K562 (cell line): ENCODE results near the gene AKAP3.

ENCODE experiments used
- EGR1 ChIP-seq: fragments of 450-650 bp; conservative IDR thresholded peaks from 2 replicates; pipeline ENCODE4 v1.6.1; 2017; ENCODE audit warnings: mild to moderate bottlenecking
- ETV6 ChIP-seq, 3 experiments: fragments of 150-350 bp in 1 of 3; sonication (generic) in 1 of 3; formaldehyde crosslinking in 1 of 3; IDR thresholded peaks; 2 replicates each; pipeline versions ENCODE4 v1.6.1 to v1.8.0; 2014 to 2022; ENCODE audit warnings: borderline replicate concordance in 2 of 3, low read depth in 2 of 3, antibody characterized with exemption in 1 of 3, low read length in 1 of 3, mild to moderate bottlenecking in 1 of 3, missing genetic modification reagents in 1 of 3
- NR2C2 ChIP-seq, 2 experiments: fragments of 200-800 bp in 1 of 2; sonication (Bioruptor generic) in 1 of 2; sonication (generic) in 1 of 2; formaldehyde crosslinking in 1 of 2; IDR thresholded peaks; 2 replicates each; pipeline versions ENCODE4 v1.6.1 to v1.8.0; 2016 to 2022; ENCODE audit warnings: mild to moderate bottlenecking in 1 of 2, missing compliant biosample characterization in 1 of 2, missing genetic modification characterization in 1 of 2, missing genetic modification reagents in 1 of 2
- PHB ChIP-seq: fragments of 250-450 bp; sonication (Bioruptor Pico); IDR thresholded peaks from 2 replicates; pipeline ENCODE4 v1.5.0; 2021
- POLR2AphosphoS5 ChIP-seq: IDR thresholded peaks from 2 replicates; pipeline ENCODE4 v1.6.1; 2011; ENCODE audit warnings: mild to moderate bottlenecking, low read depth, low read length, moderate library complexity; ENCODE audit not compliant: control insufficient read depth, insufficient read depth
- SPI1 ChIP-seq: IDR thresholded peaks from 2 replicates; pipeline ENCODE4 v1.6.1; 2011; ENCODE audit warnings: low read depth, low read length, control low read depth, borderline replicate concordance
- TCF3 ChIP-seq: sonication (generic); formaldehyde crosslinking; IDR thresholded peaks from 2 replicates; pipeline ENCODE4 v1.4.0; 2020; ENCODE audit warnings: mild to moderate bottlenecking, missing genetic modification reagents
- ZNF699 ChIP-seq: fragments of 250-450 bp; sonication (Bioruptor Pico); IDR thresholded peaks from 2 replicates; pipeline ENCODE4 v1.8.0; 2021; ENCODE audit warnings: mild to moderate bottlenecking, moderate library complexity; ENCODE audit not compliant: insufficient replicate concordance
- TF ChIP-seq, protein P1 (sequence below): sonication (generic); formaldehyde crosslinking; IDR thresholded peaks from 2 replicates; pipeline ENCODE4 v1.8.1; 2022; ENCODE audit warnings: missing genetic modification reagents
- TF ChIP-seq, protein P2 (sequence below): fragments of 450-650 bp; IDR thresholded peaks from 2 replicates; pipeline ENCODE4 v1.6.1; 2017; ENCODE audit warnings: mild to moderate bottlenecking, moderate library complexity

DNA sequence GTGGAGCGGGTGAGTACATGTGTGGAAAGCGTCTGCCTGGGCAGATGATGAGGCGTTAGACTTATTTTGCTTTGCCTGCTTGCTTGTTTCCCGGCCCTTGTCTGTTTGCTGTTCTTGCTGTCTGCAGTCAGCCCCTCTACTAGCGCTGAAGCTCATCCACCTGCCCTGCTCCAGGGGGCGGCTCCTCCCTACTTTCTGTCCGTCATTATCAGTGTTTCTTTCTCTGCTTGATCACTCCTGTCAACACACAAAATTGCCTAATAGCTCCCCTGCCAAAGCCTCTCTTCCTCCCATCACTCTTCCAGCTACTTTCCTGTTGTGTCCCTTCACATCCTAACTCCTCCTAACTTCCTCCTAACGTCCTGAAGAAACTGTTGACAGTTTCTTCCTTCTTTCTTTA is 36.5 kb upstream of the AKAP3 start:
- TF ChIP-seq TCF3 (CRISPR knock-in tag): no peak
- TF ChIP-seq, protein P1, sequence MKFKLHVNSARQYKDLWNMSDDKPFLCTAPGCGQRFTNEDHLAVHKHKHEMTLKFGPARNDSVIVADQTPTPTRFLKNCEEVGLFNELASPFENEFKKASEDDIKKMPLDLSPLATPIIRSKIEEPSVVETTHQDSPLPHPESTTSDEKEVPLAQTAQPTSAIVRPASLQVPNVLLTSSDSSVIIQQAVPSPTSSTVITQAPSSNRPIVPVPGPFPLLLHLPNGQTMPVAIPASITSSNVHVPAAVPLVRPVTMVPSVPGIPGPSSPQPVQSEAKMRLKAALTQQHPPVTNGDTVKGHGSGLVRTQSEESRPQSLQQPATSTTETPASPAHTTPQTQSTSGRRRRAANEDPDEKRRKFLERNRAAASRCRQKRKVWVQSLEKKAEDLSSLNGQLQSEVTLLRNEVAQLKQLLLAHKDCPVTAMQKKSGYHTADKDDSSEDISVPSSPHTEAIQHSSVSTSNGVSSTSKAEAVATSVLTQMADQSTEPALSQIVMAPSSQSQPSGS (CRISPR knock-in tag): no peak
- TF ChIP-seq POLR2AphosphoS5: no peak
- TF ChIP-seq ETV6 (IDR thresholded peaks at IDR 0.05; ENCODE audit: borderline replicate concordance in 1 of 2, low read depth in 2 of 2, low read length in 1 of 2): no peak
- no peak for TF ChIP-seq ETV6 (CRISPR knock-in tag; IDR thresholded peaks at IDR 0.05; ENCODE audit: borderline replicate concordance)
- TF ChIP-seq NR2C2 (CRISPR knock-in tag; IDR thresholded peaks at IDR 0.05): no peak
- TF ChIP-seq NR2C2 (tag; IDR thresholded peaks at IDR 0.05): no peak
- TF ChIP-seq ZNF699 (CRISPR knock-in tag): no peak
- TF ChIP-seq PHB (CRISPR knock-in tag): no peak
- no peak for TF ChIP-seq EGR1
- TF ChIP-seq, protein P2, sequence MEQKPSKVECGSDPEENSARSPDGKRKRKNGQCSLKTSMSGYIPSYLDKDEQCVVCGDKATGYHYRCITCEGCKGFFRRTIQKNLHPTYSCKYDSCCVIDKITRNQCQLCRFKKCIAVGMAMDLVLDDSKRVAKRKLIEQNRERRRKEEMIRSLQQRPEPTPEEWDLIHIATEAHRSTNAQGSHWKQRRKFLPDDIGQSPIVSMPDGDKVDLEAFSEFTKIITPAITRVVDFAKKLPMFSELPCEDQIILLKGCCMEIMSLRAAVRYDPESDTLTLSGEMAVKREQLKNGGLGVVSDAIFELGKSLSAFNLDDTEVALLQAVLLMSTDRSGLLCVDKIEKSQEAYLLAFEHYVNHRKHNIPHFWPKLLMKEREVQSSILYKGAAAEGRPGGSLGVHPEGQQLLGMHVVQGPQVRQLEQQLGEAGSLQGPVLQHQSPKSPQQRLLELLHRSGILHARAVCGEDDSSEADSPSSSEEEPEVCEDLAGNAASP: no peak
- no peak for TF ChIP-seq SPI1
